ENCODE data around the gene NPAS3.

NPAS3 gene

DNA sequence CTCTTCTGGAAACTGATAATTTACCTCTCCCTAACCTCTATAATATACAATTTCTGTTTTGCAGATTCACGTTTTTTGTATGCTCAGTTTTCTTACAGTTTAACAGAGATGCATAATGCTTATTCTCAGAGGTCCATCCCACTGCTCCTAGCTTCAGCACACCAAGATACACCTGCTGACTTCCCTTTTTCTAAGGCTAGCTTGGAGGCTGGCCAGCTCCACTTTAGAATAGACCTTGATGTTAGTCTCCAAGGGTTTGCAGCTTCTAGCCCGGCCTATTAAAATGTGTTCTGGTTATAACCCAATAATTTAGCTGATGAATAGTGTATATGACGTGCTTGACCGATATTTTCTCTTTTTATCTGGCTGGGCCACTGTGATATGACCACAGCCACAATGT, 751.0 kb downstream of the NPAS3 start:
- H3K27ac ChIP-seq (ENCODE audit: low read length): no peak overlapping the region
- H3K4me2 ChIP-seq (ENCODE audit: low read depth, low read length): no peak overlapping the region
- H3K79me2 ChIP-seq (ENCODE audit: low read length): no peaks in the 10 kb centered on the region
- no peak overlapping the region for H2AFZ ChIP-seq (ENCODE audit: low read length)
- H4K20me1 ChIP-seq (ENCODE audit: insufficient read depth, low read length): no peaks in the 10 kb centered on the region
- no peaks in the 10 kb centered on the region for H3K9me3 ChIP-seq (replicated peaks; ENCODE audit: insufficient read depth, low read length)
- no peak overlapping the region for H3K4me3 ChIP-seq (ENCODE audit: low read length)
- no peaks in the 10 kb centered on the region for H3K36me3 ChIP-seq (replicated peaks; ENCODE audit: insufficient read depth, low read length)
- no peaks in the 10 kb centered on the region for H3K4me1 ChIP-seq (ENCODE audit: low read length)
- no peaks in the 10 kb centered on the region for H3K9me2 ChIP-seq (replicated peaks; ENCODE audit: insufficient read depth, low read length)
- DNase-seq: no peak
- H3K27me3 ChIP-seq (replicated peaks; ENCODE audit: insufficient read depth, low read length): no peaks in the 10 kb centered on the region
- TF ChIP-seq, protein P1, sequence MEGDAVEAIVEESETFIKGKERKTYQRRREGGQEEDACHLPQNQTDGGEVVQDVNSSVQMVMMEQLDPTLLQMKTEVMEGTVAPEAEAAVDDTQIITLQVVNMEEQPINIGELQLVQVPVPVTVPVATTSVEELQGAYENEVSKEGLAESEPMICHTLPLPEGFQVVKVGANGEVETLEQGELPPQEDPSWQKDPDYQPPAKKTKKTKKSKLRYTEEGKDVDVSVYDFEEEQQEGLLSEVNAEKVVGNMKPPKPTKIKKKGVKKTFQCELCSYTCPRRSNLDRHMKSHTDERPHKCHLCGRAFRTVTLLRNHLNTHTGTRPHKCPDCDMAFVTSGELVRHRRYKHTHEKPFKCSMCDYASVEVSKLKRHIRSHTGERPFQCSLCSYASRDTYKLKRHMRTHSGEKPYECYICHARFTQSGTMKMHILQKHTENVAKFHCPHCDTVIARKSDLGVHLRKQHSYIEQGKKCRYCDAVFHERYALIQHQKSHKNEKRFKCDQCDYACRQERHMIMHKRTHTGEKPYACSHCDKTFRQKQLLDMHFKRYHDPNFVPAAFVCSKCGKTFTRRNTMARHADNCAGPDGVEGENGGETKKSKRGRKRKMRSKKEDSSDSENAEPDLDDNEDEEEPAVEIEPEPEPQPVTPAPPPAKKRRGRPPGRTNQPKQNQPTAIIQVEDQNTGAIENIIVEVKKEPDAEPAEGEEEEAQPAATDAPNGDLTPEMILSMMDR (IDR thresholded peaks at IDR 0.05; ENCODE audit: low read length): no peak
- TF ChIP-seq EZH2phosphoT487 (IDR thresholded peaks at IDR 0.05; ENCODE audit: low read length): no peak
- no peak for TF ChIP-seq EZH2 (optimal IDR thresholded peaks at IDR 0.05; ENCODE audit: low read depth, low read length)
- no peak overlapping the region for H3K9ac ChIP-seq (ENCODE audit: low read length)
- H3F3A ChIP-seq (ENCODE audit: insufficient read depth, low read length): no peaks in the 10 kb centered on the region

DNA sequence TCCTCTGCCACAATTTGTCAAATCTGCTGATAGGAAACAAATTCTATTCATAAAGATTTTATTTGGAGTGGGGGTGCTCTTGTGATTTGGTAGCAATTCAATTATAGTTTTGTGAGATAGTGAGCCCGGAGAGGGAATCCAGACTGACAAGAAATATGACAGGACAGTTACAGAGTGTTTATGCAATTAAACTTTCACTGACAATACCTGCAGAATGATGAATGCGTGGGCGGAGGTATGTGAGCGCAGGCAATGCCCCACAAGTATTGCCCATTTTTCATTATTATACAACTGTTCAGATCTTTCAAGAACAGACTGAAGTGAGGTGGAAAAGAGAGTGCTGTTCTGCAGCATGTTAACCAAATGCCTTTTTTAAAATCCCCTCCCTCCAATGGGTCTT, 753.2 kb downstream of the NPAS3 start:
- Histone ChIP-seq H3K79me2 (ENCODE audit: low read length) (no peaks in the 10 kb centered on the region), H2AFZ (ENCODE audit: low read length) (no peak overlapping the region), H3K4me2 (ENCODE audit: low read depth, low read length) (no peak overlapping the region), H3K9ac (ENCODE audit: low read length) (no peak overlapping the region), H3K4me1 (ENCODE audit: low read length) (no peaks in the 10 kb centered on the region), H4K20me1 (ENCODE audit: insufficient read depth, low read length) (no peaks in the 10 kb centered on the region), H3K27ac (ENCODE audit: low read length) (no peak overlapping the region), H3K27me3 (replicated peaks; ENCODE audit: insufficient read depth, low read length) (no peaks in the 10 kb centered on the region), H3K36me3 (replicated peaks; ENCODE audit: insufficient read depth, low read length) (no peaks in the 10 kb centered on the region), H3K4me3 (ENCODE audit: low read length) (no peak overlapping the region), H3K9me3 (replicated peaks; ENCODE audit: insufficient read depth, low read length) (no peaks in the 10 kb centered on the region), H3F3A (ENCODE audit: insufficient read depth, low read length) (no peaks in the 10 kb centered on the region), H3K9me2 (replicated peaks; ENCODE audit: insufficient read depth, low read length) (no peaks in the 10 kb centered on the region)
- TF ChIP-seq, protein P1 (IDR thresholded peaks at IDR 0.05; ENCODE audit: low read length): no peak
- TF ChIP-seq EZH2 (optimal IDR thresholded peaks at IDR 0.05; ENCODE audit: low read depth, low read length) (no peak), EZH2phosphoT487 (IDR thresholded peaks at IDR 0.05; ENCODE audit: low read length) (no peak)
- no peak for DNase-seq

DNA sequence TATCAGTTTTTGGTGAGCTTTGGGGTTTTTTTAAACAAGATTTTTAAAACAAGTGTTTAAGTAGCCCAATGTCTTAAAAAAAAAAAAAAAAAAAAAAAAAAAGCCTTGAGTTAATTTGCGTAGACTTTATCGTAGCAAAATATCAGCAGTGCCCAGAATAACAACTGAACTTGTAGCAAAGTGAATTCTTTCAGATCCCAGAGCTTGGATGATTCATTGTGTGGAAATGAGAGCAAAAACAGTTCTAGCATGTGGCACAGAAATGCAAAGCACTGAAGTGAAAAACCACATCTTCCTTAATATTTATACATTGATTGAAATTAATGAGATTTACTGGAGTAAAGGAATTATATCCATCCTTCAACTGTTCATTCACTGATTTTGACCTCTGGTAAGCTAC, 754.1 kb downstream of the NPAS3 start:
- Histone ChIP-seq H3K79me2 (ENCODE audit: low read length) (no peaks in the 10 kb centered on the region), H3K36me3 (replicated peaks; ENCODE audit: insufficient read depth, low read length) (no peaks in the 10 kb centered on the region), H3K27ac (ENCODE audit: low read length) (no peak overlapping the region), H3K9ac (ENCODE audit: low read length) (no peak overlapping the region), H3F3A (ENCODE audit: insufficient read depth, low read length) (no peaks in the 10 kb centered on the region), H3K9me3 (replicated peaks; ENCODE audit: insufficient read depth, low read length) (no peaks in the 10 kb centered on the region), H4K20me1 (ENCODE audit: insufficient read depth, low read length) (no peaks in the 10 kb centered on the region), H3K27me3 (replicated peaks; ENCODE audit: insufficient read depth, low read length) (no peaks in the 10 kb centered on the region), H3K4me2 (ENCODE audit: low read depth, low read length) (no peak overlapping the region), H3K9me2 (replicated peaks; ENCODE audit: insufficient read depth, low read length) (no peaks in the 10 kb centered on the region), H2AFZ (ENCODE audit: low read length) (no peak overlapping the region), H3K4me1 (ENCODE audit: low read length) (no peaks in the 10 kb centered on the region), H3K4me3 (ENCODE audit: low read length) (no peak overlapping the region)
- no peak for DNase-seq
- TF ChIP-seq EZH2phosphoT487 (IDR thresholded peaks at IDR 0.05; ENCODE audit: low read length) (no peak), EZH2 (optimal IDR thresholded peaks at IDR 0.05; ENCODE audit: low read depth, low read length) (no peak)
- TF ChIP-seq, protein P1 (IDR thresholded peaks at IDR 0.05; ENCODE audit: low read length): no peak
